ENCODE results near the gene TMEM121B. TPM values are rescaled to one million over a fixed set of nuclear protein-coding genes. Genes with fewer than 3 reads are reported as not detected.

TMEM121B gene
- total RNA-seq, 4 donors from 2014 or later, result 0.12 to 0.57 (median 0.20) TPM

DNA sequence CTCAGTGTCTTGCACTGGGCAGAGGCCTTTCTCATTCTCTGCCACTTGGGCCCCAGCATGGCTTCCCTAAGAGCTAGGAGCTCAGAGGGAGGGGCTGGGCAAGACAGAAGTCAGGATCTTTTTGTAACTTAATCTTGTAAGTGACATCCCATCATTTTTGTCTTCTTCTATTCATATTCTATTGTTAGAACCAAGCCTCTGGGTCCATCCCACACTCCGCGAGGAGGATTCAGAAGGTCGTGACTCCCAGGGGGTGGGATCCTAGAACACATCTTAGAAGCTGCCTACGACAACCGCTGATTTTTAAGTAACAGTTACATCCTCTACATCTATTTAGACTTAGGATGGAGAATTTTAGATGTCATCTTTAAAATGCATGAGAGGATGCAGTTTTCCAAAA is 37.9 kb downstream of the TMEM121B start:
- DNase-seq, result no peak
- H3K4me1 ChIP-seq, result peaks cover 0 to 36% (median 22%) of the 10 kb centered on the region in 3 donors
- no peaks in the 10 kb centered on the region for H3K9me3 ChIP-seq
- H3K27me3 ChIP-seq, result no peaks in the 10 kb centered on the region
- no peak overlapping the region for H3K27ac ChIP-seq
- TF ChIP-seq POLR2A (IDR thresholded peaks at IDR 0.05), result no peak
- TF ChIP-seq, protein P1, sequence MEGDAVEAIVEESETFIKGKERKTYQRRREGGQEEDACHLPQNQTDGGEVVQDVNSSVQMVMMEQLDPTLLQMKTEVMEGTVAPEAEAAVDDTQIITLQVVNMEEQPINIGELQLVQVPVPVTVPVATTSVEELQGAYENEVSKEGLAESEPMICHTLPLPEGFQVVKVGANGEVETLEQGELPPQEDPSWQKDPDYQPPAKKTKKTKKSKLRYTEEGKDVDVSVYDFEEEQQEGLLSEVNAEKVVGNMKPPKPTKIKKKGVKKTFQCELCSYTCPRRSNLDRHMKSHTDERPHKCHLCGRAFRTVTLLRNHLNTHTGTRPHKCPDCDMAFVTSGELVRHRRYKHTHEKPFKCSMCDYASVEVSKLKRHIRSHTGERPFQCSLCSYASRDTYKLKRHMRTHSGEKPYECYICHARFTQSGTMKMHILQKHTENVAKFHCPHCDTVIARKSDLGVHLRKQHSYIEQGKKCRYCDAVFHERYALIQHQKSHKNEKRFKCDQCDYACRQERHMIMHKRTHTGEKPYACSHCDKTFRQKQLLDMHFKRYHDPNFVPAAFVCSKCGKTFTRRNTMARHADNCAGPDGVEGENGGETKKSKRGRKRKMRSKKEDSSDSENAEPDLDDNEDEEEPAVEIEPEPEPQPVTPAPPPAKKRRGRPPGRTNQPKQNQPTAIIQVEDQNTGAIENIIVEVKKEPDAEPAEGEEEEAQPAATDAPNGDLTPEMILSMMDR (IDR thresholded peaks at IDR 0.05), result no peak
- 90 to 92% methylated on average over 5 of the region's 5 CpGs for WGBS, 2 donors
- peaks cover 0 to 1% (median 0%) of the 10 kb centered on the region in 3 donors for H3K36me3 ChIP-seq
- no peak overlapping the region for H3K4me3 ChIP-seq
- intact Hi-C loops (cut with DNase I), result loop anchor here (10.0 kb wide), 1 partner anchor 82 kb away; no protein-coding TSS in a partner anchor

DNA sequence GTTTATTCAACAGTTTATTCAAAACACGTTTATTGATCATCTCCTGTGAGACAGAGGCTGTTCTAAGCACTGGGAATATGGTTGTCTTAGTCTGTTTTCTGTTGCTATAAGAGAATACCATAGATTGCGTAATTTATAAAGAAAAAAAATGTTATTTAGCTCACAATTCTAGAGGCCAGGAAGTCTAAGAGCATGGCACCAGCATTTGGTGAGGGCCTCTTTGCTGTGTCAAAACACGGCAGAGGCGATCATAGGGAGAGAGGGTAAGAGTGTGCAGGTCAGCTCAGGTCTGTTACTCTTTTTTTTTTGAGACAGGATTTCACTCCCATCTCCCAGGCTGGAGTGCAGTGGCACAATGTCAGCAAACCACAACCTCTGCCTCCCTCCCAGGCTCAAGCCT is 41.6 kb downstream of the TMEM121B start:
- intact Hi-C loops (cut with DNase I), result loop anchor here (10.0 kb wide), 1 partner anchor 425 kb away; no protein-coding TSS in a partner anchor
- 69 to 74% methylated on average over 4 of the region's 4 CpGs for WGBS, 2 donors
- no peak for TF ChIP-seq POLR2A (IDR thresholded peaks at IDR 0.05)
- TF ChIP-seq, protein P1 (IDR thresholded peaks at IDR 0.05), result no peak
- DNase-seq, result no peak
- H3K27me3 ChIP-seq, result peaks cover 0 to 8% (median 0%) of the 10 kb centered on the region in 4 donors
- no peaks in the 10 kb centered on the region for H3K9me3 ChIP-seq
- H3K4me3 ChIP-seq, result no peak overlapping the region
- no peak overlapping the region for H3K27ac ChIP-seq
- H3K4me1 ChIP-seq, result peaks cover 0 to 18% (median 6%) of the 10 kb centered on the region in 3 donors
- no peaks in the 10 kb centered on the region for H3K36me3 ChIP-seq

DNA sequence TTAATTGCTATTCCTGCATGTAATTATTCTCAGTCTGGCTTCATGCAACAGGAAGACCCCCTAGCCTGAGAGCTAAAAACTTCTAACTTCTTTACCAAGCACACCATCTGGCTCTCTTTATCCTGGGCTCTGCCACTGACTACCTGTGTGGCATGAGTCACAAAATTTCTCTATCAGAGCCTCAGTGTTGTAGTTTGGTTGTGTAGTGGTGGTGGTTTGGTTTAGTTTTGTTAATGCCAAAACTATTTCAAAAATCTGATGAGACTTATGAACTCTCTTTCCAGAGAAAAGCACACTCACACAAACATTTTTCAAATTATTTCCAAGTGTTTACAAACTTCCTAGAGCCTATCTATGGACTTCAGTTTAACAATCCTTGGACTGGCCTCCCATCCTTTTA is 43.9 kb downstream of the TMEM121B start:
- Histone ChIP-seq H3K36me3 (no peaks in the 10 kb centered on the region), H3K4me3 (no peak overlapping the region), H3K27ac (no peak overlapping the region), H3K4me1 (peaks cover 0 to 9% (median 0%) of the 10 kb centered on the region in 3 donors), H3K9me3 (no peaks in the 10 kb centered on the region), H3K27me3 (peaks cover 0 to 8% (median 0%) of the 10 kb centered on the region in 4 donors)
- DNase-seq, result no peak
- TF ChIP-seq, protein P1 (IDR thresholded peaks at IDR 0.05), result no peak
- no peak for TF ChIP-seq POLR2A (IDR thresholded peaks at IDR 0.05)
- intact Hi-C loops (cut with DNase I), result loop anchor here (10.0 kb wide), 1 partner anchor 428 kb away; no protein-coding TSS in a partner anchor

DNA sequence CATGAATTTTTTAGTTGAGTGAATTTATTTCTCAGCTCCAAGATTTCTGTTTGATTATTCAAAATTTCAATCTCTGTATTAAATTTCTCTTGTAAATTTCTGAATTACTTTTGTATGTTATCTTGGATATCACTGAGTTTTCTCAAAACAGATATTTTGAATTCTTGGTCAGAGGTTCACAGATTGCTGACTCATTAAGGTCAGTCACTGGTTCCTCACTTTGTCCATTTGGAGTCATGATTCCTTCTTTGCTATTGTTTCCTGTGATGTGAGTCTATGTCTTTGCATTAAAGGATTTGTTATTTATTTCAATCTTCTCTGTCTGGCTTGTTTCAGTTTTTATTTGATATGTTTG is 46.5 kb downstream of the TMEM121B start:
- intact Hi-C loops (cut with DNase I), result loop anchor here (10.0 kb wide), 1 partner anchor 430 kb away; no protein-coding TSS in a partner anchor
- Histone ChIP-seq H3K36me3 (no peaks in the 10 kb centered on the region), H3K4me3 (no peak overlapping the region), H3K27ac (no peak overlapping the region), H3K27me3 (peaks cover 0 to 8% (median 0%) of the 10 kb centered on the region in 4 donors), H3K9me3 (no peaks in the 10 kb centered on the region), H3K4me1 (peaks cover 0 to 9% (median 0%) of the 10 kb centered on the region in 3 donors)
- no peak for DNase-seq
- TF ChIP-seq, protein P1 (IDR thresholded peaks at IDR 0.05), result no peak
- no peak for TF ChIP-seq POLR2A (IDR thresholded peaks at IDR 0.05)

DNA sequence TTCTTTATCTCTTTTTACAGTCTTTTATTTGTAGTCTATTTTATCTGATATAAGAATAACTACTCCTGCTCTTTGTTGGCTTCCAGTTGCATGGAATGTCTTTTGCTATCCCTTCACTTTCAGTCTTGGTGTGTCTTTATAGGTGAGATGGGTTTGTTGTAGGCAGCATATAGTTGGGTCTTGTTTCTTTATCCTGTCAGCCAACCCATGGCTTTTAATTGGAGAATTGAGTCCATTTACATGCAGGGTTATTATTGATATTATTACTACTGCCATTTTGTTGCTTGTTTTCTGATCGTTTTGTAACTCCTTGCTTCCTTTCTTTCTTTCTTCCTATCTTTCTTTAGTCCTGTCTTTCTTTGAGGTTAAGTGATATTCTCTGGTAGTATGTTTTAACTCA is 48.3 kb downstream of the TMEM121B start:
- H3K4me3 ChIP-seq, result no peak overlapping the region
- H3K27me3 ChIP-seq, result peaks cover 0 to 8% (median 0%) of the 10 kb centered on the region in 4 donors
- intact Hi-C loops (cut with DNase I), result loop anchor here (10.0 kb wide), 1 partner anchor 432 kb away; no protein-coding TSS in a partner anchor
- peaks cover 0 to 9% (median 0%) of the 10 kb centered on the region in 3 donors for H3K4me1 ChIP-seq
- WGBS, 2 donors, result 80 to 83% methylated on average over 1 of the region's 1 CpG
- H3K9me3 ChIP-seq, result no peaks in the 10 kb centered on the region
- H3K27ac ChIP-seq, result no peak overlapping the region
- TF ChIP-seq, protein P1 (IDR thresholded peaks at IDR 0.05), result no peak
- TF ChIP-seq POLR2A (IDR thresholded peaks at IDR 0.05), result no peak
- no peak for DNase-seq
- H3K36me3 ChIP-seq, result no peaks in the 10 kb centered on the region

Other genes with a start within 250 kb of the TMEM121B start
- not detected for gene GAB4, start 113.1 kb downstream of the TMEM121B start, total RNA-seq
- 10 to 100 TPM in 1 of 4 donors, 1 to 10 TPM in 3; 8.6 to 14.7 (median 9.1) TPM for gene IL17RA, start 36.4 kb downstream of the TMEM121B start, total RNA-seq
- 10 to 100 TPM; 23.2 to 40.4 (median 36.2) TPM for gene HDHD5, start 37.9 kb upstream of the TMEM121B start, total RNA-seq
- gene ADA2, start 98.1 kb upstream of the TMEM121B start, total RNA-seq, result 10 to 100 TPM in 1 of 4 donors, 1 to 10 TPM in 3; 1.3 to 11.1 (median 5.3) TPM
- gene CECR2, start 248.1 kb upstream of the TMEM121B start, total RNA-seq, result under 1 TPM; 0.13 to 0.57 (median 0.26) TPM